HG02943 (cell line): ENCODE measurements around the gene RIMBP2.

Source experiments
- ATAC-seq: cut with Tn5 transposase; IDR thresholded peaks from one replicate; pipeline ENCODE4 v1.9.1; 2021; ENCODE audit warnings: mild to moderate bottlenecking, low read depth, moderate library complexity; ENCODE audit not compliant: unreplicated experiment

The RIMBP2 gene

GRCh38 chr12:130495156-130495555, 220.9 kb downstream of the RIMBP2 start:
- ATAC-seq = no peak

GRCh38 chr12:130494736-130495135, 221.4 kb downstream of the RIMBP2 start:
- ATAC-seq = no peak

GRCh38 chr12:130493951-130494350, 222.1 kb downstream of the RIMBP2 start:
- ATAC-seq = no peak

GRCh38 chr12:130491421-130492357, 224.4 kb downstream of the RIMBP2 start:
- no peak for ATAC-seq

- ATAC-seq = no peak
Observed at GRCh38 chr12:130490674-130491073, 225.4 kb downstream of the RIMBP2 start.

GRCh38 chr12:130489293-130489692, 226.8 kb downstream of the RIMBP2 start:
- ATAC-seq = no peak

- no peak for ATAC-seq
Observed at GRCh38 chr12:130488358-130488710, 227.8 kb downstream of the RIMBP2 start.

GRCh38 chr12:130487636-130488357, 228.3 kb downstream of the RIMBP2 start:
- ATAC-seq = no peak

GRCh38 chr12:130486891-130487416, 229.1 kb downstream of the RIMBP2 start:
- no peak for ATAC-seq

- no peak for ATAC-seq
Observed at GRCh38 chr12:130486146-130486435, 230.0 kb downstream of the RIMBP2 start.

GRCh38 chr12:130485291-130486145, 230.6 kb downstream of the RIMBP2 start:
- ATAC-seq = no peak

GRCh38 chr12:130484221-130484620, 231.9 kb downstream of the RIMBP2 start:
- no peak for ATAC-seq

- ATAC-seq = no peak
Observed at GRCh38 chr12:130483616-130484180, 232.4 kb downstream of the RIMBP2 start.

GRCh38 chr12:130482448-130482847, 233.7 kb downstream of the RIMBP2 start:
- ATAC-seq = no peak

GRCh38 chr12:130481392-130481879, 234.7 kb downstream of the RIMBP2 start:
- ATAC-seq = no peak

- ATAC-seq = no peak
Observed at GRCh38 chr12:130480887-130481286, 235.2 kb downstream of the RIMBP2 start.

GRCh38 chr12:130480231-130480630, 235.9 kb downstream of the RIMBP2 start:
- ATAC-seq = no peak

- ATAC-seq = no peak
Observed at GRCh38 chr12:130479401-130480125, 236.5 kb downstream of the RIMBP2 start.

- ATAC-seq = no peak
Observed at GRCh38 chr12:130478786-130479185, 237.3 kb downstream of the RIMBP2 start.

- no peak for ATAC-seq
Observed at GRCh38 chr12:130477701-130478100, 238.4 kb downstream of the RIMBP2 start.
